CD4-positive, alpha-beta T cell treated with Interleukin-15 for 4 hours (primary cell): ENCODE data around the gene ZFP64.
"Not testable (repeated sequence)": the region's sequence is repeated elsewhere in the genome, so short reads cannot be mapped to it uniquely, and the experiment has no call there.

Experiments
- DNase-seq: peaks from one replicate; pipeline ENCODE4 v3.0.0-alpha.2; 2020; ENCODE audit warnings: low spot score

ZFP64 gene

GRCh38 chr20:52160049-52160570 is 31.5 kb downstream of the ZFP64 start:
- no peak for DNase-seq

- DNase-seq, result no peak
Observed at GRCh38 chr20:52154575-52154974, 37.0 kb downstream of the ZFP64 start.

- DNase-seq, result no peak
Observed at GRCh38 chr20:52153896-52154295, 37.7 kb downstream of the ZFP64 start.

GRCh38 chr20:52152921-52153320 is 38.7 kb downstream of the ZFP64 start:
- no peak for DNase-seq

GRCh38 chr20:52152416-52152815 is 39.2 kb downstream of the ZFP64 start:
- DNase-seq, result no peak

GRCh38 chr20:52150440-52151258 is 40.9 kb downstream of the ZFP64 start:
- peak; percentile 43 for DNase-seq

- DNase-seq, result no peak
Observed at GRCh38 chr20:52145587-52145986, 46.0 kb downstream of the ZFP64 start.

GRCh38 chr20:52143277-52143676 is 48.3 kb downstream of the ZFP64 start:
- DNase-seq, result no peak

- DNase-seq, result no peak
Observed at GRCh38 chr20:52142757-52143156, 48.8 kb downstream of the ZFP64 start.

GRCh38 chr20:52139986-52140385 is 51.6 kb downstream of the ZFP64 start:
- no peak for DNase-seq

GRCh38 chr20:52137850-52138249 is 53.7 kb downstream of the ZFP64 start:
- DNase-seq, result no peak

- not testable (repeated sequence) for DNase-seq
Observed at GRCh38 chr20:52133714-52134113, 57.9 kb downstream of the ZFP64 start.

- no peak for DNase-seq
Observed at GRCh38 chr20:52132337-52132736, 59.2 kb downstream of the ZFP64 start.

GRCh38 chr20:52131048-52131643 is 60.4 kb downstream of the ZFP64 start:
- DNase-seq, result no peak

GRCh38 chr20:52130406-52130805 is 61.2 kb downstream of the ZFP64 start:
- DNase-seq, result no peak

GRCh38 chr20:52129611-52130010 is 62.0 kb downstream of the ZFP64 start:
- no peak for DNase-seq

GRCh38 chr20:52127309-52127708 is 64.3 kb downstream of the ZFP64 start:
- no peak for DNase-seq

GRCh38 chr20:52124821-52125220 is 66.8 kb downstream of the ZFP64 start:
- no peak for DNase-seq

GRCh38 chr20:52118696-52119095 is 72.9 kb downstream of the ZFP64 start:
- DNase-seq, result no peak

- DNase-seq, result no peak
Observed at GRCh38 chr20:52118016-52118623, 73.5 kb downstream of the ZFP64 start.

- DNase-seq, result no peak
Observed at GRCh38 chr20:52110456-52110855, 81.1 kb downstream of the ZFP64 start.

- no peak for DNase-seq
Observed at GRCh38 chr20:52105442-52106422, 85.8 kb downstream of the ZFP64 start.
